Neural cell (in vitro differentiated cells): Measurements from ENCODE around the gene NPW.

ENCODE experiments used
- EP300 ChIP-seq: fragments of 450-650 bp; conservative IDR thresholded peaks from 2 replicates; pipeline ENCODE4 v1.6.1; 2014; ENCODE audit warnings: antibody characterized with exemption, mild to moderate bottlenecking, moderate library complexity; ENCODE audit not compliant: poor library complexity, severe bottlenecking
- MXI1 ChIP-seq: fragments of 450-650 bp; conservative IDR thresholded peaks from 2 replicates; pipeline ENCODE4 v1.6.1; 2014; ENCODE audit warnings: antibody characterized with exemption, mild to moderate bottlenecking; ENCODE audit not compliant: poor library complexity, severe bottlenecking
- POLR2AphosphoS5 ChIP-seq: IDR thresholded peaks from 2 replicates; pipeline ENCODE4 v1.6.1; 2012
- TF ChIP-seq, protein P1 (sequence below): fragments of 450-650 bp; IDR thresholded peaks from 2 replicates; pipeline ENCODE4 v1.5.1; 2014; ENCODE audit warnings: antibody characterized with exemption, mild to moderate bottlenecking, moderate library complexity; ENCODE audit not compliant: poor library complexity, severe bottlenecking

DNA sequence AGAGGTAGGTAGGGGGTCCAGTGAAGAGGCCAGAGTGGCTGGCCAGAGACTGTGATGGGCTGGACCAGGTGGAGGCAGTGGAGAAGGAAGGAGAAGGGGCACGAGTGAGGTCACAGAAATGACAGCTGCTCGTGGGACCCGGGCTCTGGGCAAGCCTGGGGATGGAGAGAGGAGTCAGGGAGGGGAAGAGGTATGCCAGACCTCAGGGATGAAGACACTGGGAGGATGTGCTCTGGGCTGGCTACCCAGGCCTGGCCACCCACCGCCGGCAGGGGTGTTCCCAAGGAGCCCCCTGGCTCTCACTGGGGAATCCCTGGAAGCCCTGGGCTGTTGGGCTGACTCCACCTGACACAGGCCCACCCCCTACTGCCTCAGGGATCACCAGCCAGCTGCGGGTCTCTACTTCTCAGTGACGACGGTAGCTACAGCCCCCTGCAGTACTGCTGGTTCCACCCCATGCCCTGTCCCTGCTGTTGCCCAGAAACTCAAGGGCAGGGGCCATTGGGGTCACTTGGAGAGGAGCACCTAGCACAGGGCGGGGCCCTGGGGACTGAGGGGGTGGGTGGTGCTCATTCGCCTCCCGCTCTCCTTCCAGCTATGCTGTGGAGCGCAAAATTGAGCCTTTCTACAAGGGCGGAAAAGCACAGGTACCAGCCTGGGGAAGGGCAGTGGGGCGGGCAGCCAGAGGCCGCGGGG lies 46.0 kb upstream of the NPW start:
- TF ChIP-seq, protein P1, sequence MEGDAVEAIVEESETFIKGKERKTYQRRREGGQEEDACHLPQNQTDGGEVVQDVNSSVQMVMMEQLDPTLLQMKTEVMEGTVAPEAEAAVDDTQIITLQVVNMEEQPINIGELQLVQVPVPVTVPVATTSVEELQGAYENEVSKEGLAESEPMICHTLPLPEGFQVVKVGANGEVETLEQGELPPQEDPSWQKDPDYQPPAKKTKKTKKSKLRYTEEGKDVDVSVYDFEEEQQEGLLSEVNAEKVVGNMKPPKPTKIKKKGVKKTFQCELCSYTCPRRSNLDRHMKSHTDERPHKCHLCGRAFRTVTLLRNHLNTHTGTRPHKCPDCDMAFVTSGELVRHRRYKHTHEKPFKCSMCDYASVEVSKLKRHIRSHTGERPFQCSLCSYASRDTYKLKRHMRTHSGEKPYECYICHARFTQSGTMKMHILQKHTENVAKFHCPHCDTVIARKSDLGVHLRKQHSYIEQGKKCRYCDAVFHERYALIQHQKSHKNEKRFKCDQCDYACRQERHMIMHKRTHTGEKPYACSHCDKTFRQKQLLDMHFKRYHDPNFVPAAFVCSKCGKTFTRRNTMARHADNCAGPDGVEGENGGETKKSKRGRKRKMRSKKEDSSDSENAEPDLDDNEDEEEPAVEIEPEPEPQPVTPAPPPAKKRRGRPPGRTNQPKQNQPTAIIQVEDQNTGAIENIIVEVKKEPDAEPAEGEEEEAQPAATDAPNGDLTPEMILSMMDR, result no peak
- TF ChIP-seq EP300 (no peak), POLR2AphosphoS5 (no peak), MXI1 (no peak)
